Nephron (organoid): Measurements from ENCODE around the gene PSMB4.

ENCODE experiments used
- H3K27ac Mint-ChIP-seq, 3 experiments: 2 replicates each; pipeline ENCODE4 v1.8.0; 2020; ENCODE audit warnings: mixed read lengths in 3 of 3, mild to moderate bottlenecking in 2 of 3, moderate library complexity in 1 of 3
- H3K27me3 Mint-ChIP-seq: 2 replicates; pipeline ENCODE4 v1.8.0; 2021; ENCODE audit warnings: low read depth, mild to moderate bottlenecking, moderate library complexity, mixed read lengths
- H3K36me3 Mint-ChIP-seq: 2 replicates; pipeline ENCODE4 v1.8.0; 2020; ENCODE audit warnings: low read depth, mixed read lengths
- H3K4me1 Mint-ChIP-seq: 2 replicates; pipeline ENCODE4 v1.8.0; 2020; ENCODE audit warnings: mixed read lengths
- H3K4me3 Mint-ChIP-seq, 3 experiments: 2 replicates each; pipeline ENCODE4 v1.8.0; 2020; ENCODE audit warnings: mild to moderate bottlenecking in 3 of 3, mixed read lengths in 3 of 3, moderate library complexity in 2 of 3
- H3K9me3 Mint-ChIP-seq: 2 replicates; pipeline ENCODE4 v1.8.0; 2020; ENCODE audit warnings: mixed read lengths
- CTCF ChIP-seq, 3 experiments: fragments of 200-600 bp; sonication (generic); IDR thresholded peaks; one replicate each; pipeline ENCODE4 v1.5.0; 2021; ENCODE audit warnings: antibody characterized with exemption in 3 of 3; ENCODE audit not compliant: unreplicated experiment in 3 of 3

The PSMB4 gene

GRCh38 chr1:151364996-151365395 lies 34.4 kb upstream of the PSMB4 start:
- Mint-ChIP-seq H3K9me3 (peaks cover 27% of the 10 kb centered on the region), H3K36me3 (peaks cover 73% of the 10 kb centered on the region), H3K27me3 (no peaks in the 10 kb centered on the region), H3K4me3 (no peak overlapping the region), H3K4me1 (peaks cover 13% of the 10 kb centered on the region), H3K27ac (no peak overlapping the region)
- TF ChIP-seq CTCF (IDR thresholded peaks at IDR 0.05; ENCODE audit: unreplicated experiment in 3 of 3) = no peak

GRCh38 chr1:151367658-151368392 lies 31.5 kb upstream of the PSMB4 start:
- Mint-ChIP-seq H3K36me3 (peaks cover 51% of the 10 kb centered on the region), H3K4me3 (peak overlapping the region in 1 of 3 experiments; percentile 14), H3K27ac (peak overlapping the region; percentile 55 to 71 (median 62)), H3K9me3 (peaks cover 12% of the 10 kb centered on the region), H3K4me1 (peaks cover 38% of the 10 kb centered on the region), H3K27me3 (no peaks in the 10 kb centered on the region)
- TF ChIP-seq CTCF (IDR thresholded peaks at IDR 0.05; ENCODE audit: unreplicated experiment in 3 of 3) = no peak

GRCh38 chr1:151368393-151369301 lies 30.7 kb upstream of the PSMB4 start:
- TF ChIP-seq CTCF (IDR thresholded peaks at IDR 0.05; ENCODE audit: unreplicated experiment in 3 of 3) = no peak
- Mint-ChIP-seq H3K27ac (peak overlapping the region; percentile 55 to 71 (median 62)), H3K9me3 (peaks cover 5% of the 10 kb centered on the region), H3K4me3 (peak overlapping the region in 1 of 3 experiments; percentile 30), H3K27me3 (no peaks in the 10 kb centered on the region), H3K36me3 (peaks cover 42% of the 10 kb centered on the region), H3K4me1 (peaks cover 46% of the 10 kb centered on the region)

- peaks cover 52% of the 10 kb centered on the region for H3K4me1 Mint-ChIP-seq
- no peak for TF ChIP-seq CTCF (IDR thresholded peaks at IDR 0.05; ENCODE audit: unreplicated experiment in 3 of 3)
- H3K9me3 Mint-ChIP-seq = no peaks in the 10 kb centered on the region
- H3K4me3 Mint-ChIP-seq = no peak overlapping the region
- H3K27ac Mint-ChIP-seq = no peak overlapping the region
- peaks cover 36% of the 10 kb centered on the region for H3K36me3 Mint-ChIP-seq
- no peaks in the 10 kb centered on the region for H3K27me3 Mint-ChIP-seq
Measured at GRCh38 chr1:151369302-151369610, 30.1 kb upstream of the PSMB4 start.

GRCh38 chr1:151369621-151370048 lies 29.7 kb upstream of the PSMB4 start:
- no peak overlapping the region for H3K27ac Mint-ChIP-seq
- H3K4me1 Mint-ChIP-seq = peaks cover 52% of the 10 kb centered on the region
- peaks cover 32% of the 10 kb centered on the region for H3K36me3 Mint-ChIP-seq
- TF ChIP-seq CTCF (IDR thresholded peaks at IDR 0.05; ENCODE audit: unreplicated experiment in 3 of 3) = no peak
- H3K9me3 Mint-ChIP-seq = no peaks in the 10 kb centered on the region
- H3K4me3 Mint-ChIP-seq = no peak overlapping the region
- no peaks in the 10 kb centered on the region for H3K27me3 Mint-ChIP-seq
